Peyer's patch (tissue), 4 donors: ENCODE measurements around the gene CASQ2.

Experiments
- CTCF ChIP-seq, 6 experiments: fragments of 450-650 bp in 4 of 6; fragments of 200-600 bp in 2 of 6; sonication (generic) in 1 of 6; IDR thresholded peaks; one replicate each; pipeline ENCODE4 v1.5.1; 2017 to 2019; ENCODE audit warnings: antibody characterized with exemption in 6 of 6, mild to moderate bottlenecking in 3 of 6, moderate library complexity in 1 of 6
- POLR2A ChIP-seq, 2 donors: fragments of 450-650 bp; IDR thresholded peaks; one replicate each; pipeline ENCODE4 v1.5.1; 2017; ENCODE audit warnings: antibody characterized with exemption in 2 of 2, mild to moderate bottlenecking in 2 of 2, moderate library complexity in 2 of 2

GRCh38 chr1:115666206-115666605 lies 102.3 kb downstream of the CASQ2 start:
- TF ChIP-seq CTCF (IDR thresholded peaks at IDR 0.05): no peak
- TF ChIP-seq POLR2A (IDR thresholded peaks at IDR 0.05): no peak
